ENCODE results near the gene MACROD2. TPM values are rescaled to one million over a fixed set of nuclear protein-coding genes. Genes with fewer than 3 reads are reported as not detected.

MACROD2 gene
- total RNA-seq, 1 donor from 2014 or later, result 0.23 TPM

GRCh38 chr20:15336536-15336935, 1341.2 kb downstream of the MACROD2 start:
- DNase-seq (ENCODE audit: low read depth), result no peak
- TF ChIP-seq, protein P1, sequence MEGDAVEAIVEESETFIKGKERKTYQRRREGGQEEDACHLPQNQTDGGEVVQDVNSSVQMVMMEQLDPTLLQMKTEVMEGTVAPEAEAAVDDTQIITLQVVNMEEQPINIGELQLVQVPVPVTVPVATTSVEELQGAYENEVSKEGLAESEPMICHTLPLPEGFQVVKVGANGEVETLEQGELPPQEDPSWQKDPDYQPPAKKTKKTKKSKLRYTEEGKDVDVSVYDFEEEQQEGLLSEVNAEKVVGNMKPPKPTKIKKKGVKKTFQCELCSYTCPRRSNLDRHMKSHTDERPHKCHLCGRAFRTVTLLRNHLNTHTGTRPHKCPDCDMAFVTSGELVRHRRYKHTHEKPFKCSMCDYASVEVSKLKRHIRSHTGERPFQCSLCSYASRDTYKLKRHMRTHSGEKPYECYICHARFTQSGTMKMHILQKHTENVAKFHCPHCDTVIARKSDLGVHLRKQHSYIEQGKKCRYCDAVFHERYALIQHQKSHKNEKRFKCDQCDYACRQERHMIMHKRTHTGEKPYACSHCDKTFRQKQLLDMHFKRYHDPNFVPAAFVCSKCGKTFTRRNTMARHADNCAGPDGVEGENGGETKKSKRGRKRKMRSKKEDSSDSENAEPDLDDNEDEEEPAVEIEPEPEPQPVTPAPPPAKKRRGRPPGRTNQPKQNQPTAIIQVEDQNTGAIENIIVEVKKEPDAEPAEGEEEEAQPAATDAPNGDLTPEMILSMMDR (conservative IDR thresholded peaks at IDR 0.05; ENCODE audit: low read depth, low read length), result no peak
- H3K4me3 ChIP-seq (ENCODE audit: low read depth, low read length), result no peak overlapping the region

- TF ChIP-seq, protein P1 (conservative IDR thresholded peaks at IDR 0.05; ENCODE audit: low read depth, low read length), result no peak
- no peak overlapping the region for H3K4me3 ChIP-seq (ENCODE audit: low read depth, low read length)
- no peak for DNase-seq (ENCODE audit: low read depth)
These were observed 1343.9 kb downstream of the MACROD2 start for GRCh38 chr20:15339264-15339663.

- peak; percentile 4 for DNase-seq (ENCODE audit: low read depth)
- H3K4me3 ChIP-seq (ENCODE audit: low read depth, low read length), result no peak overlapping the region
- TF ChIP-seq, protein P1 (conservative IDR thresholded peaks at IDR 0.05; ENCODE audit: low read depth, low read length), result no peak
These were observed 1347.7 kb downstream of the MACROD2 start for GRCh38 chr20:15342991-15343523.

- TF ChIP-seq, protein P1 (conservative IDR thresholded peaks at IDR 0.05; ENCODE audit: low read depth, low read length), result no peak
- no peak for DNase-seq (ENCODE audit: low read depth)
- no peak overlapping the region for H3K4me3 ChIP-seq (ENCODE audit: low read depth, low read length)
These were observed 1350.0 kb downstream of the MACROD2 start for GRCh38 chr20:15345287-15345686.

GRCh38 chr20:15346657-15347280, 1351.5 kb downstream of the MACROD2 start:
- H3K4me3 ChIP-seq (ENCODE audit: low read depth, low read length), result no peak overlapping the region
- DNase-seq (ENCODE audit: low read depth), result no peak
- TF ChIP-seq, protein P1 (conservative IDR thresholded peaks at IDR 0.05; ENCODE audit: low read depth, low read length), result no peak

DNA sequence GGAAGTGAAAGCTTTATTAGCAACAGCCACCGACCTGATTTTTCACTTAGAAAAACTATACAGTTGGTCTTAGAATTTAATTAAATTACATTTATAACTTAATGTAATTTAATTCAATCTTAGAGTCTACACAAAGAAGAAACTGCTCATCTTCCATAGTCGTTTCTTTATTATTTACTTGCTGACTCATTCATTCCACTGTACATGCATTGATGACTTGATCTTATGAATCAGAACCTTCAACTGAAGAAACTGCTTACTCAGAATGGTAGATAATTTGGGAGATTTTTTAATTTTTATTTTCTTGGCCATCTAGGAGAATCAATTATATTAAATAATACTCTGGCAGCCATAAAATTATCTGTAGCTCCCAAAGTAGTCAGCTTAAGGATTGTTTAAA, 1363.7 kb downstream of the MACROD2 start:
- H3K4me3 ChIP-seq (ENCODE audit: low read depth, low read length), result no peak overlapping the region
- TF ChIP-seq, protein P1 (conservative IDR thresholded peaks at IDR 0.05; ENCODE audit: low read depth, low read length), result no peak
- no peak for DNase-seq (ENCODE audit: low read depth)

GRCh38 chr20:15362849-15363248, 1367.5 kb downstream of the MACROD2 start:
- no peak overlapping the region for H3K4me3 ChIP-seq (ENCODE audit: low read depth, low read length)
- no peak for DNase-seq (ENCODE audit: low read depth)
- TF ChIP-seq, protein P1 (conservative IDR thresholded peaks at IDR 0.05; ENCODE audit: low read depth, low read length), result no peak

Measured in epithelial cell of proximal tubule (primary cell).